HG03342 (cell line): ENCODE measurements around the gene TIMM21.
A peak's percentile ranks its signal among the peaks of the same experiment; 100 is the strongest.

Experiments used
- ATAC-seq: cut with Tn5 transposase; IDR thresholded peaks from one replicate; pipeline ENCODE4 v1.9.1; 2021; ENCODE audit warnings: mild to moderate bottlenecking, moderate library complexity; ENCODE audit not compliant: unreplicated experiment

TIMM21 gene

DNA sequence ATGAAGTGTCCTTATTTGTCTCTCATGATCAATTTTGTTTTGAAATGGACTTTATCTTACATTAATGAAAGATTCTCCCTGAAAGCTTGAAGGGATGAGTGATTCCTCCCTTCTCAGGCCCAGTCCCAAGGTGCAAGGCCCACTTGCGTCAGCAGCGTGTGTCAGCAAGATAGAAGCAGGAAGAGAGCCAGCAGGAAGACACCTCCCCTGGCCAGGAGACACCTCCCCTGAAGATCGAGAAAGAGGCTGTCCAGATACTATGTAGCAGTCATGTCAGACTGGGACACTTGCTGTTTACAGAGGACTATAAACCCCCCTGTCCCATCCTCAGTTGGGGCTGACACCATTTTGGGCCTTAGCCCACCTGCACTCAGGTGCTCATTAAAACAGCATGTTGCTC is 38.3 kb downstream of the TIMM21 start:
- ATAC-seq = no peak

GRCh38 chr18:74190086-74190485 is 41.8 kb downstream of the TIMM21 start:
- no peak for ATAC-seq

DNA sequence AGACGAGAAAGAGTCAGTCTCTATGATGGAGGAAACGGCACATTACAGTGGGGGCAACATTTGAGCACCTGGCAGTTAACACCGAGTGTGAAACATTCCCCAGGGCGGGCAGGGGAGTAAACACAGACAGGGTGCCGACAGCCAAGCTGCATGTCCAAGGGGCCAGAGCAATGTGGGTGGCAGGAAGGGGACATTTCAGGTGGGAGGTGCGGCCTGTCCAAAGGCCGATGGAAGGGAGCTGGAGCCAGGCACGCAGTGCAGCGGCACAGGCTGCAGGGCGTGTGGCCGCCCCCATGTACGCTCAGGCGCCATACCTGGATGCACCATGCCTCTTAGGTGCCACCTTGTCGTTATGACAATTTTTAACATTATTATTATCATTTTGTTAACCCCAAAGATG is 43.3 kb downstream of the TIMM21 start:
- no peak for ATAC-seq

- no peak for ATAC-seq
Observed at GRCh38 chr18:74194691-74195090, 46.4 kb downstream of the TIMM21 start.

DNA sequence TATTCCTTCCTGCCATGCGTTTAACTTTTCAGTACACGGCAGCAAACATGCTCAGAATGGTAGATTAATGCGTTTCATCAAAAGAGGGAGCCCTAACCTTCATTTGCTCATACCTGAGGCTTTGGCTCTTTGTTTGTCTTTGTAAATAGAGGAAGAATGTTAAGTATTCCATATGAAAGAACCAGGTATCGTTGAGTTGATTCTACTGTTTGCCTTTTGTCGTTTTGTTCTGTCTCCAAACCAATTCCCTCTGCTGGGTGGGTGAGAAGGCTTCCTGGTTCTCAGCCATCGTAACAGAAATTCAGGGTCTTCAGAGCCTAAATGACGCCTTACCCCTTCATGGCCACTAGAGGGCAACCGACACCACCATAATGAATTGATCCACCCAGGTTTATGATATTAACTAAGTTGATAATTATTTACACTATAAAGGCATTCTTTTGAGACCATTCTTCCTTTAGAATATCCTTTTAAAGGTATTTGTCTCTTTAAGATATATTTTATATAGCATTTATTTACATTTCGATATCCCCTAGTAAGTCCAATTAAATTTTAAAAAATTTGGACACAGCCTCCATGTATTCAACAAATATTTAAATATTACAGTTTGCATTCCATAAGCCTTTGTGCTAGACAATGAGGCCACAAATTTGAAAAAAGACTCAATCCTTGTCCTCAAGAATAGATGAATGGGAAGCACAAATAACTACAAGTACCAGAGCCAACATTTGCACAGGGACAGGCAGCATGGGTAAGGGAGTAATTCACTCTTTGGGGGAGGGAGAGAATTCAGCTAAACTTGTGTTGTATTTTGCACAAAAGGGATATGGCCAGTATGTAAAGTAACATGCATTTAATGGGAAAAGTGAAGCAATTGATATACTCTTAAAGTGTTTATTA is 48.1 kb downstream of the TIMM21 start:
- ATAC-seq = peak; percentile 83

DNA sequence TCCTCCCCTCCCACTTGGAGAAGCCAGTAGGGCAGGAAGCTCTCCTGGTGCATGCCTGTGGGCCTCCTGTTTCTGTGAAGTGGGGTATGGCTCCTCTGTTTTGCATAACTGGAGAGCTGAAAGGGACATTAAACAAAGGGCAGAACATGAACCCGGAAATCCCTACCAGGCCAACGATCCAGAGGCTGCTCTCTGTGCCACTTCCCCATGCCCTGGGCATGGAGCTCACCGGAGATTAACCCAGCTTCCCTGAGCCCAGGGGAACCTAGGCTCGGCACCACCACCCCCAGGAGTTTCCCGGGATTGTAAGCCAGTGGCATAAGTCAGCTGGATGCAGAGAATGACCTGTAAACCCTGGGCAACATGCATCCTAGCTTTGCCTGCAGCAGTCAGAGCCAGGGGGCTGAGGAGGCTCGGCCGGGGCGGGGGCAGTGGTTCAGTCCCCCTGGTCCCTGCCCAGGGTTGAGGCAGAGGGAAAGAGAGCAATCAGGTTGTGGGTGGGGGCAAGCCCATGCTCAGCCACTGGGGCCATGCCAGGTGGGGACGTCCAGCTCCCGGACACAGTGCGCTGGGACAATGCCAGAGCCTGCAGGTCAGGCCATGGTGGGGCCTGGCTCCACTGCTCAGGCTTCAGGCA is 49.5 kb downstream of the TIMM21 start:
- no peak for ATAC-seq

DNA sequence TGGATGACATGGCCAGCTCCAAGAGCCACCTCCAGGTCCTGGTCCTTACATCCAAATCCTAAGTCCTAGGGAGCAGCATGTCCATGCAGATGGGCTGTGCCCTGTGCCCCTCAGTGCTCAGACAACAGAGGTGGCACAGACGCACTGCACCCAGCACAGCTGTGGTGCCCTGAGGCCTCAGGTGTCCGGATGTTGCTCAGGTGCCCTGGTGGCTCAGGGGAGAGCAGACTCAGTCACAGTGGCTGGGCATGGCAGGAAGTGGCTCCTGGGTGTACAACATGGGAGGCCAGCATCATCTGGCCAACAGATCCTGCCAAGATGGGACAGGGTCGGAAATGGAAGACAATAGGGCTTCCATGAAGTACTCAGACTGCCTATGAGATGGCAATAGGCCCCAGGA is 50.1 kb downstream of the TIMM21 start:
- no peak for ATAC-seq

DNA sequence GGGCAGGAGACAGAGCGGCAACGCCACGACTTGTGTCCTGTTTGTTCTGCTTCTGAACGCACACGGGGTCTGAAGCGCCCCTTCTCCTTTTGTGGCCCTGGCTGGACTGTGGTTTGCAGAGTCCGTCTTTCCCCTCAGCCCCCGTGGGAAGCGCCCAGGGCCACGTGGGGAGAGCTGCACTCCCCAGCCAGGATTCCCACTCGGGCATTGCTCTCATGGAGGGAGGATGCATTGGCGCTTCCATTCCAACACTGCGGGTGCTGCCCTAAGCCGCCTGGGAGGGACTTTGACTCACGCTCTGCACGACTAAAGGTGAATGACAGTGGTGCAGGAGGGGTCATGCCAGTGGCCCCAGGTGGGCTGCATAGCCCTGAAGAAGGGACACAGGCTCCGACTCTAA is 52.5 kb downstream of the TIMM21 start:
- no peak for ATAC-seq

DNA sequence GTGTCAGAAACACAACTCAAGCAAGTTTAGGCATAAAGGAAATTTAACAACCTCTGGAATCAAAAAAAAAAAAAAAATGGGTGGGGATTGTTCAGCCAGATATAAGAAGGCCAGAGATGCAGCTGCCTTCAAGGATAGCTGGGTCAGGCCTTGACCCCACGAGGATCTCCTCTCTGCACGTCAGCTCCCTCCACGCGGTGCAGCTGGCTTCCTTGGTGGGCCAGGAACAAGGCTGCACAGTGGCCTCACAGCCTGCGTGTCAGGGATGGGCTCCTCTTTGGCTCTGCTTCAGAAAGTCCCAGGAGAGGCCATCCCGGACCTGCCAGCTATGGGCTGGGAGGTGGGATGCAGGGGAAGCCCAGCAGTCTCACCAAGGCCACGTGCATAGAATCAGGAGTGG is 55.5 kb downstream of the TIMM21 start:
- ATAC-seq = no peak

DNA sequence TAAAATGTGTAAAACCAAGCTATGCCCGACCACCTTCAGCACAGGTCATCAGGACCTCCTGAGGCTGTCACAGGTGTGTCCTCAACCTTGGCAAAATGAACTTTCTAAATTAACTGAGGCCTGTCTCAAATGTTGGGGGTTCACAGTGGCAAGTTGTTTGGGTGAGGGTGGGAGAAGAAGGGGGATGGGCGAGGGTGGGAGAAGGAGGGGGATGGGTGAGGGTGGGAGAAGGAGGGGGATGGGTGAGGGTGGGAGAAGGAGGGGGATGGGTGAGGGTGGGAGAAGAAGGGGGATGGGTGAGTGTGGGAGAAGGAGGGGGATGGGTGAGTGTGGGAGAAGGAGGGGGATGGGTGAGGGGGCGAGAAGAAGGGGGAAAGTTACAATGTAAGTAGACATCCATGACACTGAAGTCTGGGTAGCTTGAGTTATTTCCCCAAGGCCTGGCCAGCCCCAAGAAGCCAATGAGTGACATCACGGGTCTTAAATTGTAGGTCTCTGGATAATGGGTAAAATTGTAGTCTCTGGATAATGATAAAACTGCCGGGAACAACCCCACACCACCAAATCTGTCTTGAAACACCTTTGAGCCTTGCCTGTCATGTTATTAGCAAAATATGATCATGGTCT is 56.3 kb downstream of the TIMM21 start:
- no peak for ATAC-seq
